HG03064 (cell line): Measurements from ENCODE around the gene ZNF70.

ENCODE experiments used
- ATAC-seq: cut with Tn5 transposase; IDR thresholded peaks from one replicate; pipeline ENCODE4 v1.9.1; 2021; ENCODE audit warnings: low read depth; ENCODE audit not compliant: unreplicated experiment

The ZNF70 gene

GRCh38 chr22:23695571-23696325, 55.2 kb downstream of the ZNF70 start:
- no peak for ATAC-seq

DNA sequence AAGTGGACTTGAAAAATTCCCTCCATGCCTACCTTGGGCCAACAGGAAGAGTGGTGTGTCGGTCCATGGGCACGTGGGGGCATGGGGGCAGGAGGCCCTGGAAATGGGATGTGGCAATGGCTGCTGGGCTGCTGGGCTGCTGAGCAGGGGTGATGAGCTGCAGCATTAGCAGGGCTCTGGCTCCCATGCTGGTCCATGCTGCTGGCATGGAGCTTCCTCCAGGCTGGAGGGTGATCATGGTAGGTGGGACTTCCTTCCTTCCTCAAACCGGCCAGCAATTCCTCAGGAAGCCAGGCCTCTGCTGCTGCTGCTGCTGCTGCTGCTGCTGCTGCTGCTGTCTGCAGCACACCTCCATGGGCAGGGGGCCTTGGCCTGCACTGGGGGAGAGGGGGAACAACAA, 55.8 kb downstream of the ZNF70 start:
- no peak for ATAC-seq

DNA sequence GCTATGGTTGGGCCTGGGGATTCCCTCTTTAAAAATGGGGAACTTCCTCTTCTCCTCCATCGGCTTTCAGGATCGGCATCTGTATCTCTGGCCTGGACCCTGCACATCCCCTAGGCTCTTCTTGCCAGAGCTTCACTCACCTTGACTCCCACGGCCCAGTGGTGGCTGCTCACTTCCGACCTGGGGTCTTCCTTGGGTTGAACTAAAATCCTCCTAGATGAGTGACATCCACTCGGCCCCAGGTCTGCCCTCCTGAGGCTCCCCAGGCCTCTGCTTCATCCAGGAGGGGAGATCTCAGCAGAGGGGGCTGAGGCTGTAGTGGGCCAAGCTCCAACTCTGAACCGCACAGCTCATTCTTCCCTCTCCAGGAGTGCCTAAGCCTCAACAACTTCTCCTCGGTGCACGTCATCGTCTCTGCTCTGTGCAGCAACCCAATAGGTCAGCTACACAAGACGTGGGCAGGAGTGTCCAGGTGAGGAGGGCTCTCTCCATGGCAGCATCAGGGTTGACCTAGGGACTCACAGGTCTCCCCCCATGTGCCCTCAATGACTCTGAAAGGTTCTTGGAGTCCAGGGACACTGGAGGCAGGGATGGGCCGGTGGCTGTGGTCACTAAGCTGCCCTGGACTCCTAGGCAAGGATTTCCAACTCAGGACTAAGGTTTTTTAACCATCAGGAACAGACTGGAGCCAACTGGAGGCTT, 56.8 kb downstream of the ZNF70 start:
- ATAC-seq, result no peak

DNA sequence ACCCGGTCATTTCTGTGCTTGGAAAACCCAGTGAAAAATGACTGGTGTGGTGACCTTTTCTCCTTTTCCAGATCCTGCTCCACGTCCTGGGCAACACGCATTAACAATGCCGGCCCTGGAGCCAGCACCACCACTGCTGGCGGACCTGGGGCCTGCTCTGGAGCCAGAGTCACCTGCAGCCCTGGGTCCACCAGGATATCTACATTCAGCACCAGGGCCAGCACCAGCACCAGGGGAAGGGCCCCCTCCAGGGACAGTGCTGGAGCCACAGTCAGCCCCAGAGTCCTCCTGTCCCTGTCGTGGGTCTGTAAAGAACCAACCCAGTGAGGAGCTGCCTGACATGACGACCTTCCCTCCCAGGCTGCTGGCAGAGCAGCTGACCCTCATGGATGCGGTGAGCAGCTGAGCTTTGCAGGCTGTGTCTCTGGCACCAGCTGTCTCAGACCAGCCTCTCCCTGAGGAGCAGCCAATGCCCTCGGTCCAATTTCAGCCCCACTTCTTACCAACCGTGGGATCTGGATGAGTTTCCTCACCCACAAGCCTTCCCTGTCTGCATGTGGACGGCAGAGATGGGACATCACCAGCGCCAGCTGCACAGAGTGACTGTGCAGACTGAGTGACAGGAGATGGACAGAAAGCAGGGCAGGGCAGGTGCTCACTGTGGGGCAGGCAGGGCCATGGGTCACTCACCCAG, 58.2 kb downstream of the ZNF70 start:
- ATAC-seq, result no peak

DNA sequence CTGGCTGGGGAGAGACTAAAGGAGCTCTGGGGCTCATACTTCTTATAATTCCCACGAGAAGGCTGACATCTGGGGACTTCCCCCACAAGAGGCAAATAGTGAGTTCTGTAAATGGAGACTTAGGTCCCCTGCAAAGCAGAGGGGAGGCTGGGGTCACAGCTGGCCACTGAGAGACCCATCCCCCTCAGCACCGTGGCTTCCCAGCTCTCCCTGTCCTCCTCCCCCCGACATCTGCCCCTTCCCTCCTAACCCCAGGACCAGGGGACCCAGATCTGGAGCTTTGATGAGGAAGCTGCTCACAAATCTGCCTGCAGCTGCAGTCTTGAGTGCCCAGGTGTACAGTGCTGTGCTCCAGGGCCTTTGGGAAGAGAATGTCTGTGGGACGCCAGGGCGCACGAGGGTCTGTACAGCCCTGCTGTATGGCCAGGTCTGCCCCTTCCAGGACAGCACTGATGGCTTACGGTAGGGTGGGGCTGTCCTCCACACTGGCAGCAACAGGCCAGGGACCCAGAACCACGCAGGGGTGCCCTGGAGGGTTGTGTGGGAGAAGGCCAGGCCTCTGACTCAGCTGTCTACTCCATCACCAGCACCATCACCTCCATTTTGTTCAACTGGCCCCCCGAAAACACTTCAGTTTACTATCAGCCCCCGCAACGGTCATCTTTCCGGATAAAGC, 59.0 kb downstream of the ZNF70 start:
- ATAC-seq, result no peak

GRCh38 chr22:23690713-23691112, 60.2 kb downstream of the ZNF70 start, which contains the start of gene RGL4:
RGL4 (plus strand) TSS chr22:23691013; CDS start chr22:23692031, 1,018 bp downstream.
- no peak for ATAC-seq

DNA sequence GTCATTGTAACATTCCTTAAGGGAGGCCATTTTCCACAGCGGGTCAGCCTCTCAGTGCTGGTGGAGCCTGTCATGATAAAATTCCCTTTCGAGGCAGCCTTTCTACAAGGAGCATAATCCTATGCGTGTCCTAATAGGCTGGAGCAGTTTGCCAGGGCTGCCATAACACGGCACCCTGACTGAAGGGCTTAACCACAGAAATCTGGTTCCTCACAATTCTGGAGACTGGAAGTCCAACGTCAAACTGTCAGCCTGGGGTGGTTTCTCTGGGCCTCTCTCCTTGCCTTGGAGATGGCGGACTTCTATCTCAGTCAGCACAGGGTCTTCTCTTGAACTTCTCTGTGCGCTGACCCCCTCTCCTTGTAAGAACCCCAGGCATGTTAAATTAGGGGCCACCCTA, 61.5 kb downstream of the ZNF70 start:
- ATAC-seq, result no peak
